Activated gamma-delta T cell (primary cell): ENCODE data around the gene QSOX1.

ENCODE experiments used
- DNase-seq: peaks from one replicate; lab custom pipeline; 2025; lab: John Stamatoyannopoulos, UW

QSOX1 gene

DNA sequence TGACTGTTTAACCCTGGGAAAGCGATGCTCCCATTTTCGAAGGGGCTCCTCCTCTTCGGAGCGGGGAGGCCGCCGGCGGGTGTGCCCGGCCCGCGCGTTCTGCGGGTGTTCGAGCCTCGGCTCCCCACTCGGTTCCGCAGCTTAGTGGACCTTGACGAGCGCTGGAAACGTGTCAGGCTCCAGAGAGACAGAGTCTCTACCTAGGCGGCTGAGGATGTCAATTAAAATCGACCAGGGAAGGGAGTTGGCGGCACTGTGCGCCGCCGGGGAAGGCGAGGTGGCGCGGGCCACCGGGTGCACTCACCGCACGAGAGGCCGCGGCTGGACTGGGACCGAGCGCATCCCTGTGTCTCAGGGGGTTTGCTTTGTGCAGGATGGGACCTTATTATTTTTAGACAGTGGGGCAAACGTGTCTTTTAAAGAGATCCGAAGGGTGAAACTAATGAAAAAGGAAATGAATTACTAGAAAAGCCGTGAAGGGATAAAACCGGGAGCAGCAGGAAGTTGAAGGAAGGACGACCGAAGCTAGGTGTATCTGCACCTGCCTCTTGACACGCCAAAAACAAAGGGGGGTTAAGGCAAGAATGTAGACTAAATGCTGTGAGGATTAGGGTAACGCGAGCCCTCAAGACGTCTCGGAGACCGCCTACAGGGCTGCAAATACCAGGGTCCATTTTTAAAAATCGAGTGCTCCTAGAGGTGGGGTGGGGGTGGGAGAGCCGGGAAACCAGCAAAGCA lies 81.0 kb downstream of the QSOX1 start:
- DNase-seq: no peak

DNA sequence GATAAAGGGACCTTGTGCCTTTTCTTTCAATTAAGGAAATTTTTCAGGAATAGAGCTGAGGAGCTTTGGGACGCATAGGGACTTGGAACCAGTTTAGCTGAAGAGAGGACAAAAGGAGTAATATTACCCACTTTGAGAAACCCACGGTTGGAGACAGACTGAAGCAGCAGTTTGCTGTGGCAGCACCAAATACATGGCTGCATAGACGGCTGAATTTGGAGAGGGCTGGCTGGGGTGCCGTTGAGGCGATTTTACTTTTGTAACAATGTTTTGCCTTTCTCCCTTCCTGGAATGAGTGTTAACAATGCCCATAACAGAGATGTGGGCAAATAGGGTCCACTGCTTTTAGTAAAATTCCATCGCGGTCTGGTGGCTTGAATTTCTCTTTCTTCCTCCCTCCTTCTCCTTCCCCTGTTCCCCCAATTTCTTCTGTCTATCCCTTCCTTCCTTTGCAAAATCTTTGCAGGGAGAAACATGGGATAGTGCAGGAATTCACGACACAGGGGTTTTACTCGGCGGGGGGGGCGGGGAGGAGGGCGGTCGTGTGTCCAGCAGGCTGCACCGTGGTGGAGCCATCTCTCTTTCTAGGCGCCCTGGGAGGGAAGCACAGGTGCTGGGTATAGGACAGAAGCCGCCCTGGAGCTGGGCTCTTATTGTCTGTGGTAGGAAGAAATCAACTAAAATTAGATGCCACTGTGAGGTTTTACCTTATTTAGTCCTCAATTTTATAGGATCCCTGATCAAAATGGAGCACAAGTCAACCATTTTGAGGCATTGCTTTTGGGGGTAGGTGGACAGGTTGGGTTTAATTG lies 82.2 kb downstream of the QSOX1 start:
- no peak for DNase-seq

DNA sequence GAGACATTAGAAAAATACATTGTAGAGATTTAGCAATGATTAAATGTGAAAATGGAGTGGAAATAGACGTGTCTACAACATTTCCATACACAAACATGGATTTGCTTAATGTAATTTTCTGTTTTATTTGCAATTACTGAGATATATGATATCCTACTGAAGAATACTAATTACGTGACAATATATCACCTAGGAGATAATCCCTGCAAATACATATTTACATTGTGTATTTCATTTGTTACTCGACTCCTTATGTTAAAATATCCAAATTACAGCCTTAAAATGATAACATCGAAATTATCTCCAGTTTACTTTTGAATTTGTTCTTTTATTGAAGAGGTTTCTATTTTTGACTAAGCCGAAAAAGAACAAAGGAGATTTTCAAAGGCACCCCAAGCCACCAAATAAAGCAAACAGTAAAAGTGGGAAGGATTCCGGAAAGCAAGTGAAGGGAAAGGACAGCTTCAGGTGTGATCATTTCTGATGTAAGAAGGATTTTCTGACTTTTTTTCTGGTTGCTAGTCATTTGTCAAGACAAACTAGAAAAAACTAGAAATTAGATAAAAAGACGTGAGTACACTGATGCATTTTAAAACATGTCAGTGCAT lies 83.3 kb downstream of the QSOX1 start:
- no peak for DNase-seq

- no peak for DNase-seq
Observed at GRCh38 chr1:180238675-180239074, 84.0 kb downstream of the QSOX1 start.

DNA sequence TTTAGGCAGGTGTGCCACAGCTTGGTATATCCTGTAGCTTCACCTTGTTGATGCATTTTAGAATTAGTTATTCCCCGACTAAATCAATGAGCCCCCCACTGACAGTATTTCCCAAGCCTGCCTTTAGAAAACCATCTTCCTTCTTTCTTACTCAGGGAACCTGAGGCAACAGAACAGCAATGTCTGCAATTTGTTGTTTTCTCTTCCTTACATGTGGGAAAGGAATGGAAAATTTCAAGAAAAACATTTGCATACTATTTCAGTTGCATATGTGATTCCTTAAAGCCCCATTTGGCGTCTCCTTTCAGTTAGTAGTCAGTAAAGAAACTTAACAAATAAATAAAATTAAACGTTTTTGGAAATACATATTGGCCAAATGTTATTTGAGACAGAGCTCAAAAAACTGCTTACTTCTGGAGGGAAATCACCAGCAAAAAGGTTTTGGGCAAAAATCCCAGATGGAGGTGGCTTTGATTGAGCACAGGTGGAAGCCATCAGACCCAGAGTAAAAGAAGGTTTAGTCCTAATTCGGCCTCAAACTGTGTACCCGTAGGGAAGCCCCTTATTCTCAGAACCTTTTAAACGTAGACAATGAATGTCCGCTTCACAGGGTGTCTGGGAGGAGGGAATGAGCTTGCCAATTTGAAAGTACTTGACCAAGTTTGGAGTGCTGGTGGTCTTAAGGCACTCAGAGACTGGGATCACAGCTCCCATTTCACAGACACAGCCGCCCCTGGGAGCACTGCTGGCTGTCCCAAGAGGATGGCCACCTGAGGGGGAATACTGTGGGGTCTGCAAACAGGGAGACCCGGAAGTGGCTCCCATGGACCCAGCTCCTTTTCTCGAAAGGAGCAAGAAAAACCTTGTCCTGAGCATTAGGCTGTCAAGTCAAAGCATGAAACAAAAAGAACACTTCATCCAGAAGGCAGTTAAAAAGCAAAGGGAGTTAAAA lies 84.8 kb downstream of the QSOX1 start:
- DNase-seq: no peak

DNA sequence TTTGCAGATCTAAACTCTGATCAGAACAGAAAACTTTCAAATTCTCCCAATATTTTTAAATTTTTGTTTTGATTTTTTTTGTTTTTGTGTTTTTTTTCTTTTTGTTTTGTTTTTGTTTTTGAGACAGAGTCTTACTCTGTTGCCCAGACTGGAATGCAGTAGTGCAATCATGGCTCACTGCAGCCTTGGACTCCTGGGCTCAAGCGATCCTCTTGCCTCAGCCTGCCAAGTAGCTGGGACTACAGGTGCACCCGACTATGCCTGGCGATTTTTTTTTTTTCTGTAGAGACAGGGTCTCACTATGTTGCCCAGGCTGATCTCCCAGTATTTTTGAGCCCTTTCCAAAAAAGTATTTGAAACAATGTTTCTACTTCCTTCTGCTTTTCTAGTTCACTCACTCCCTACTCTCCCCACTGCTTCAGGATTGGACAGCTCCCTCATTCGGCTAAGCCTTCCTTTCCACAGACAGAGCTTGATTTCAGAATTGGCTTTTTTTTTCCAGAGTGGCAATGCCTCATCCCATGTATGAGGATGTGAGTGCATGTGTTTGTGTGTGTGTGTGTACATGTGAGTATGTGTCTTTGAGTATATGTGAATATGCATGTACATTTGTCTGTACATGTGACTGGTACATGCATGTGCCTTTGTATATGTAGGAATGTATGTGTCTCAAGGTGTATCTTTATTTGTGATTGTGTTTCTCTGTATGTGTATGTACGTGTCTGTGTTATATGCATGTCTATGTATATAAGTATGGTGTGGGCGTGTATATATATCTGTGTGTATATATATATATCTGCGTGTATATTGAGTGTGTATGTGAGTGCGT lies 87.3 kb downstream of the QSOX1 start:
- no peak for DNase-seq

- no peak for DNase-seq
Observed at GRCh38 chr1:180243517-180244221, 89.0 kb downstream of the QSOX1 start.

DNA sequence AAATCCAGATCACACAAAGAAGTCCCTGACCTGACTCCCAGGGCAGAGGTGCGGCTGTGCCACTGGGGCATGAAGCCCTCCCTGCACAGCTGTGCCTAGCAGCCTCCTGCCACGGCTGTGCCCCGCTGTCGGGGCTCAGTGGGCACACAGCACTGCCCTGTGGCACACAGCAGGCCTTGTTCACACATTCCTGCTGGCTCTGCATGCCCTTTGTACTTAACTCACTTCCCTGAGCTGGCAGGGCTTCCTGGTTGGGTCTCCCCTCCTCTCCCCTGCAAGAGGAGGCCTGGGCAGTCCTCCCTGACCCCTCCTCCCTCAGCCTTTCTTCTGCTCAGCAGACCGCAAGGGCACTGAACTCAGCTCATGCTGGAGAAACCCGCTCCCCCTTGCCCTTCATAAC lies 90.2 kb downstream of the QSOX1 start:
- DNase-seq: no peak

DNA sequence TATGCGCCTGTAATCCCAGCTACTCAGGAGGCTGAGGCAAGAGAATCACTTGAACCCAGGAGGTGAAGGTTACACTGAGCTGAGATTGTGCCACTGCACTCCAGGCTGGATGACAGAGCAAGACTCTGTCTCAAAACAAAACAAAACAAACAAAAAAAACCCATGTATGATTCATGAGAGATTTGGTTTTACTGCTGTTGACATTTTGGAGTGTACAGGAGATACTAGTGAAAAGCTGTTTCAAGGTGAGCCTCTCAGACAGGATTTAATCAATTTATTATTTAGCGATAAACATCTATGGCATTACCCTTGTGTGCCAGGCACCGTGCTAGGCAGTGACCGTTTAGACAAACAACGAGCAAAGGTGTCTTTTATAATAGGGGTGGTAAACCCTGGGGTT lies 91.9 kb downstream of the QSOX1 start:
- DNase-seq: no peak

DNA sequence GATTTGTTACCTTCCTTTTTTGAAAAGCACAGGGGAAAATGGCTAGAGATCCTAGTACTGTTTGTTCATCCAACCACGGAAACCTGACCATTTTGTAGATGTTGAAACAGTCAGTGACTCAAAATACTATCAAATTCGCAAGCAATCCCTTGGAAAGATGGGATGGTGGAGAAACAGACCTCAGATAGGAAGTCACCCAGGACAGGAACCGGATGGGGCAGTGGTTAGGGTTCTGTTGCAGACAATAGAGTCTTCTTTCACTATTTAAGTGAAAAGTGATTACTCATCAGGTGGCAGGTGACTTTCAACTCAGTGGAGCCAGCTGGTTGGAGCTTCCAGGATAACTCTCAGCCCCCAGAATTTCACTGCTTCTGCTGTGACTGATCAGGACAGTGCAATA lies 92.4 kb downstream of the QSOX1 start:
- DNase-seq: no peak

DNA sequence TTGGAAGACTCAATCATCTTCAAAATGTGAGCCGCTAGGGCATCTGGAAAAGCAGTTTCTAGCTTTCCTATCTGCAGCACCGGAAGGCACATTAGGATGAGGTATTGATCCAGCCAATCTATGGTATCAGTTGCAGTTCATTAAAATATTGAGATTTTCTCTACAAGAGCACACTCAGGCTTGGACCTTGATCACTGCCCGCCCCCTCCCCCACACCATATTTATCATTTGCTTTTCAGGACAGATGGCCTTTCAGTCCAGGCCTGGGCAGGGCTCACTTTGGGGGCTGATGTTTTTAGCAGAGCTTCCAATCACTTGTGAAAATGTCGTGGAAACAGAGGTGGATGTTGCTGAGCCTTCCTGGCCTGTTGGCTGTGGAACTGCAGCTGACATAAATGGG lies 92.9 kb downstream of the QSOX1 start:
- DNase-seq: no peak

DNA sequence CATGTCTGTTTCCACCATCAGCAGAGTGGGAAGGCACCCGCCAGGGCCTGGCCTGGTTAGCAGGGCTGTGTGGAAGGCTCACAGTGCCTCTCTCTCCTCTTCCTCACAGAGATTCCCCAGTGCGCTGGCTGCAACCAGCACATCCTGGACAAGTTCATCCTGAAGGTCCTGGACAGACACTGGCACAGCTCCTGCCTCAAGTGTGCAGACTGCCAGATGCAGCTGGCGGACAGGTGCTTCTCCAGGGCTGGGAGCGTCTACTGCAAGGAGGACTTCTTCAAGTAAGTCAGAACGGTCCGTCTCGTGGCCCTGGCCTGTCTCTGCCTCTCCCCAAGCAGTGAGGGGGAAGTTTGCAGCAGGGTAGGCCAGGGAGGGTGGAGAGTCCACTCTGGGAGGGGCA lies 93.5 kb downstream of the QSOX1 start:
- no peak for DNase-seq

GRCh38 chr1:180248731-180249681 lies 94.3 kb downstream of the QSOX1 start:
- DNase-seq: no peak

- no peak for DNase-seq
Observed at GRCh38 chr1:180249725-180250498, 95.2 kb downstream of the QSOX1 start.

DNA sequence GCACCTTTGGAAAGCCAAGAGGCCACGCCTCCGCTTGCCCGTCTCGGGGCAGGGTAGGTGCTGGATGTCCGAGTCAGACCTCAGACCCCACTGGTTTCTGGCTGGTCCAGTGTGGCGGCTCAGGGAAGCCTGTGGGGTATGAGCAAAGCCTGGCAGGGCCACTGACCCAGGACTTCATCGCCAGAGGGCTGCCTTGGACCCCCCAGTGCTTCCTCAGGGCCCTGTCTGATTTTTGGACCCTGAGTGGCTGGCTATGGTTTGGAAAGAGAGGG lies 95.8 kb downstream of the QSOX1 start:
- DNase-seq: no peak

GRCh38 chr1:180250883-180251509 lies 96.3 kb downstream of the QSOX1 start:
- DNase-seq: no peak

DNA sequence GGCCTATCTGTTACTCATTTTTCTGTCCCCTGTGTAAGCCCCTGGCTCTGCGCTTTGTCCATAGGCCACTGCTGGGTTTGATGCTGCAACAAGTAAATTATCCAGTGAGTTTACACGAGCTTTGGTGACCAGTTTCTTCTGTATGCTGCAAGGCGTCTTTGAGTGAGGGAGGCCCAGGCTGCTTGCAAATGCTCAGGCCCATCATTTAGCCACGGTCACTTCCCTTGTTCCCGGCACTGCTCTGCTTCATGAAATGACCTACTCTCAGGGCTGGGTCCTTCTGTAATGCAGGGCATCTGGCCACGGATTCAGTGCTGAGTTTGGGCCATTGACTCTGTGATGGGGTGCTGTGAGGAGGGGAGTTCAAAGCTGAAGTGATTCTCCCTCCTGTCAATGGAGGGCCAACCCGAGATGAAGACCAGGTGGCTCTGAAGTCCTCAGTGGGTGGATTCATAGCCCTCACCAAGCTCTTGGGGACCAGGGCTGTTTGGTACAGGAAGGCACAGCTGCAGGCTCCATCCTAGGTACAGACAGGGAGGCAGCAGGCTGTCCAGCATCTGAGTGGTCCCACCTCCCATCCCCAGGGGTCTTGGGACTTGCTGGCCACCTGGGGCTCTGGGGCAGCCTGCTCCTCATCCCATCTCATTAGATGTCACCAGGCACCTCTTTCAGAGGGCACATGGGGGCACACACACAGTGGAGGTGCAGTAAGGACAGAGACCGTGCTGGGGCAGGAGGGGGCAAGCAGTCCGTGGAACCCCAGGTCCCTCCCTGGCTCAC lies 97.0 kb downstream of the QSOX1 start:
- DNase-seq: no peak
